22Rv1 (cell line): Measurements from ENCODE around the gene NECAB3.
A peak's percentile ranks its signal among the peaks of the same experiment; 100 is the strongest.

Experiments
- H3K27ac ChIP-seq: fragments of 450-650 bp; 2 replicates; pipeline ENCODE4 v1.5.1; 2017
- ZFX ChIP-seq: fragments of 450-650 bp; IDR thresholded peaks from 2 replicates; pipeline ENCODE4 v1.6.1; 2017; ENCODE audit warnings: antibody characterized with exemption, borderline replicate concordance
- TF ChIP-seq, protein P1 (sequence below): fragments of 450-650 bp; IDR thresholded peaks from 2 replicates; pipeline ENCODE4 v1.5.1; 2017; ENCODE audit warnings: mild to moderate bottlenecking

Gene NECAB3

DNA sequence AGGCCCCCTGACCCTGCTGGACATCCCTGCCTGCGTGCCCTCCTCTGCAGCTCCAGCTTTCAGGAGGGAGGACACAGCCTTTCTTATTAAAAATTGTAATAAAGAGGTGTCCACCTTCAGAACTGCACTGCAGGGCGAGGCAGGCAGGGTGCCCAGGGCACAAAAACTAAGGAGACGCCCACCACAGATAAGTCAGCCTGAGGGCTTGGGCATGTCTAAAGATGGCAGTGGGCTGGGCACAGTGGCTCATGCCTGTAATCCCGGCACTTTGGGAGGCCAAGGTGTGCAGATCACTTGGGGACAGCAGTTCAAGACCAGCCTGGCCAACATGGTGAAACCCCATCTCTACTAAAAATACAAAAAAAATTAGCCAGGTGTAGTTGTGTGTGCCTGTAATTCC is 19.1 kb downstream of the NECAB3 start:
- TF ChIP-seq, protein P1, sequence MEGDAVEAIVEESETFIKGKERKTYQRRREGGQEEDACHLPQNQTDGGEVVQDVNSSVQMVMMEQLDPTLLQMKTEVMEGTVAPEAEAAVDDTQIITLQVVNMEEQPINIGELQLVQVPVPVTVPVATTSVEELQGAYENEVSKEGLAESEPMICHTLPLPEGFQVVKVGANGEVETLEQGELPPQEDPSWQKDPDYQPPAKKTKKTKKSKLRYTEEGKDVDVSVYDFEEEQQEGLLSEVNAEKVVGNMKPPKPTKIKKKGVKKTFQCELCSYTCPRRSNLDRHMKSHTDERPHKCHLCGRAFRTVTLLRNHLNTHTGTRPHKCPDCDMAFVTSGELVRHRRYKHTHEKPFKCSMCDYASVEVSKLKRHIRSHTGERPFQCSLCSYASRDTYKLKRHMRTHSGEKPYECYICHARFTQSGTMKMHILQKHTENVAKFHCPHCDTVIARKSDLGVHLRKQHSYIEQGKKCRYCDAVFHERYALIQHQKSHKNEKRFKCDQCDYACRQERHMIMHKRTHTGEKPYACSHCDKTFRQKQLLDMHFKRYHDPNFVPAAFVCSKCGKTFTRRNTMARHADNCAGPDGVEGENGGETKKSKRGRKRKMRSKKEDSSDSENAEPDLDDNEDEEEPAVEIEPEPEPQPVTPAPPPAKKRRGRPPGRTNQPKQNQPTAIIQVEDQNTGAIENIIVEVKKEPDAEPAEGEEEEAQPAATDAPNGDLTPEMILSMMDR, result no peak
- TF ChIP-seq ZFX, result no peak
- H3K27ac ChIP-seq, result peak overlapping the region; percentile 90; the same call in 1 of the 2 replicates

DNA sequence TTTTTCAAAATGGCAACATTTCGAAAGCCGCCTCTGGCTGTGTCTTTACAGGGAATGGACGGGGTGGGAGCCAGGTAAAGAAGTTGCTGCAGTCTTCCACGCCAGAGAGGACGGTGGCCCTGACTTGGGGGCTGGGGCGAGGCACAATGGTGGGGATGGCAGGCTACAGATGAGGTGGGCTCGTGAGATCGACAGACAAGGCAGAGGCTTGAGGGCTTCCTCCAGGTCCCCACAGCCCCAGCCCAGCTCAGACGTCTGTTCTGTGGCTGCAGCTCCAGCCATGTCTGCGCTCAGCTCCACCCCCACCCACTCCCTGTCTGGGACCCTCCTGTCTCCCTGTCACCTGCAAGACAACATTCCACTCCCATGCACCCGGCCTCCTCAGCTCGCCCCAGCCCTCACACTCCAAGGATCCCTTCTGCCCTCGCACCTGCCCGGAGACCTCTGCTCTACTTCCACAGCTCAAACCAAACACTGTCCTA is 19.5 kb downstream of the NECAB3 start:
- H3K27ac ChIP-seq, result peak overlapping the region; percentile 90
- TF ChIP-seq ZFX, result no peak
- TF ChIP-seq, protein P1, result no peak

DNA sequence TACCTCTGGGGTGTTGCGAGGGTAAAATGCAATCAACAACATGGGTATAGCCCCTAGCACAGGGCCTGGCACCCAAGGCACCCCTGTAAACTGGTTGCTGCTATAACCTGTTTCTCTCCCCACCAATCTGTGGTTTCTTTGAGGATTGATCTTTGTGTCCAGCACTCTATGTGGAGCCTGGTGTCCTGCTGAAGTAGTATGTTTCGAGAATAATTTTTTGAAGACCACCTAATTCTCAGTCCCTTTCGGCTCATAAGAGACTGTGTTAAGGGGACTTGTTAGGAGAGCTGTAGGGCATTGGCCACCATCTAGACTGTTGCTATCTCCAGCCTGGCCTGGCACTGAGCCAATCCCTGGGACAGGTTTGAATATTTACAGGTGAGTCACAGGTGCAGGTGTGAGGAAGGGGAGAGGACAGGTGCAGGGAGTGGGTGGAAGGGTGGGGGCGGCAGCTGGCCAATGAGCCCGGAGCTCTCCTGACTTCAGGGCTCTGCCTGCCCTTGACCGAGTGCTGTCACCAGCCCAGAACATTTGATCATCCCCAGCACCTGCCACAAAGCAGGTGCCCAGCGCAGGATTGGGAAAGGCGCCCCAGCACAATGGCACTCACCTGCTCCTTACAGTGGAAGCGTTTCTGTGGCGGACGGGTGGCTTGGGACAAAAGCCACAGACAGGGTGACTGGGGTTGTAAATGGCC is 20.2 kb downstream of the NECAB3 start:
- TF ChIP-seq, protein P1, result no peak
- no peak for TF ChIP-seq ZFX
- peak overlapping the region; percentile 90 for H3K27ac ChIP-seq

DNA sequence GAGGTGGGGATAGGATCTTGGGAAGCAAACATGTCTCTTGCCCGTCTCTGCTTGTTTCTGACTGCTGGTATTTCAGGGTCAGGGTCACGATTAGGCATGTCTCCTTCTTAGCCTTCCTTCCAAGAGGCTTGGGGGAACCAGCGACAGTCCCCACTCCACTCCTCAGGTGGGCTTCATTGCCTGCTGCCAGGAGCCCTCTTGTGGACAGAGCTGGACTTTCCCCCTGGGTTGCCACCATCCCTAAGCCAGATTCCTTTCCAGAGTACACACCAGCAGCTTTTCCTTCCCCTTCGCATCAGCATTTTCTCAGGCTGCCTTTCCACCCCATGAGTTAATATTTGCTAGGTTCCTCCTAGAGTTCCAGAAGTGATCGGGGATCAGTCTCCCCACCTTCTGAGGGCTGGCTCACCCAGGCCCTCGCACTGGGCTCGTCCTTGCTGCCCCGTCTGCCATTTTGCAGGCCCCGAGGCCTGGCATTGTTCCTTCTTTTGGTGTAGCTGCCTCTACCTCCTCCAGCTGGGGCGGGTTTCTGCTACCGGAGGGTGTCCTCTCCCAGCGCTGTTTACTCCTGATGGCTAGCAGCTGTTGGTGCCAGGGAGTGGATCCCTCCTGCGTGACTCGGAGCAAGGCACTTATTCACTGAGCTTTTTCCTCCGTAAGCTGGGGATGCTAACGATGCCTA is 20.9 kb downstream of the NECAB3 start:
- TF ChIP-seq, protein P1, result peak; percentile 81
- no peak for TF ChIP-seq ZFX
- peak overlapping the region; percentile 90 for H3K27ac ChIP-seq

DNA sequence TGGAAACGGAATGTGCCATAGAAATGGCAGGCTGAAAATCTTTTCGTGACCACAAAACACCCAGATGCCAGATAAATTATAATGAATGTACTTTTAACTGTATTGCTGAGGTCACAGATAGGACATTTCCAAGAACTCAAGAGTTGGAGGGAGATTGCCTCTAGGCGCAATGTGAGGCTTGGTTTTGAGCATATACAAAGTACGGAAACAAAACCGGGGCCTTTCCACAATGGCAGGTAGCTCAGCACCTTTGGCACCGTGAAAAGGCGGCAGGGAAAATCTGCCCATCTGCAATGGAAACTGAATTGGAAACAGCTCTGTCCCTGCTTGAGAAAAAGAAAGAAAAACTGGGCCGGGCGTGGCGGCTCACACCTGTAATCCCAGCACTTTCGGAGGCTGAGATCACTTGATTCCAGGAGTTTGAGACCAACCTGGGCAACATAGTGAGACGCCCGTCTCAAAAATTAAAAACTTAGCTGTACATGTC is 22.6 kb downstream of the NECAB3 start:
- H3K27ac ChIP-seq, result peak overlapping the region; percentile 90
- TF ChIP-seq, protein P1, result no peak
- TF ChIP-seq ZFX, result no peak

DNA sequence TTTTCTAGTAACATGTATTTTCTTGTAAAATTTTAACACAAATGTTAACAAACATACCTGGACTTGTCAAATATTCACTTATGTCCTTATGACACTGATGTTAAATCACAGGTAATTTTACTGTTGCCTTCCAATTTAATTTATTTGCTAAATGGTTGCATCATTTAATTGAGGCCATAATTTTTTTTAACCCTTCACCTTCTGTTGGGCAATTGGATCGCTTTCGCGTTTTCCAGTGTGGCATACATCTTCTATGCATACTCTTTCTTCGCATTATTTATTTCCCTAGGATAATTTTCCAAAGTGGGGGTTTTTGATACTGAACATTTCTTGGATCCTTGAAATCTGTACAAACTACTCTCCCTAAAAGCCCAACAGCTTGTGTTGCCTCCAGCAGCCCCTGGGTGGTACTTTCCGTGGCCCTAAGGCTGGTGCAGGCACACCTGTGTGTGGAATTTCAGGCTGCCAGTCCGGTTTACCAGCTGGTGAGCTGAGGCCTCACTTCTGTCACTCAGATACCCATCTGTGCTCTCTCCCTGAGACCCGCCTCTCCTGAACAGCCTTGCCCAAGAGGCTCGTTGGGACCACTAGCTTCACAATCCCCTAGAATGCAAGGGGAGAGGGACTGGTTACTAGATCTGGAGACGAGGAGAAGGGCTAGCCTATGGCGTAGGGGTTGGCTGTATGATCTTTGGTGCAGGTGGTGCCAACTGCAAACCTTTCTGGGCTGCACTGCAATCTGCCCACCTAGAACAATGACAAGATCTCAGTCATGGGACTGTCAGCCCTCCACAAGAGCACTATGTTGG is 23.3 kb downstream of the NECAB3 start:
- TF ChIP-seq, protein P1, result no peak
- no peak for TF ChIP-seq ZFX
- peak overlapping the region; percentile 90 for H3K27ac ChIP-seq
